ENCODE measurements around the gene CATSPERZ.
"Not testable (repeated sequence)": the region's sequence is repeated elsewhere in the genome, so short reads cannot be mapped to it uniquely, and the experiment has no call there.

Gene CATSPERZ

GRCh38 chr11:64304316-64305072 lies 4.3 kb downstream of the CATSPERZ start:
- DNase-seq (ENCODE audit: low read depth), result peak; percentile 84

- peak; percentile 95 for DNase-seq (ENCODE audit: low read depth)
These were observed 5.0 kb downstream of the CATSPERZ start, which contains the start of gene ESRRA for GRCh38 chr11:64305075-64305690. Gene ESRRA, plus strand, starts transcription at chr11:64305524. Its CDS starts 1,656 bp downstream, at chr11:64307180.

GRCh38 chr11:64305691-64306562 lies 5.8 kb downstream of the CATSPERZ start:
- peak; percentile 27 for DNase-seq (ENCODE audit: low read depth)

- DNase-seq (ENCODE audit: low read depth), result no peak
These were observed 6.4 kb downstream of the CATSPERZ start for GRCh38 chr11:64306563-64306875.

- DNase-seq (ENCODE audit: low read depth), result peak; percentile 16
These were observed 6.9 kb downstream of the CATSPERZ start for GRCh38 chr11:64306876-64307622.

GRCh38 chr11:64307795-64308194 lies 7.6 kb downstream of the CATSPERZ start:
- DNase-seq (ENCODE audit: low read depth), result not testable (repeated sequence)

- DNase-seq (ENCODE audit: low read depth), result no peak
These were observed 12.8 kb downstream of the CATSPERZ start for GRCh38 chr11:64312947-64313346.

- DNase-seq (ENCODE audit: low read depth), result no peak
These were observed 13.5 kb downstream of the CATSPERZ start for GRCh38 chr11:64313491-64314145.

GRCh38 chr11:64314146-64314804 lies 14.1 kb downstream of the CATSPERZ start:
- no peak for DNase-seq (ENCODE audit: low read depth)

- no peak for DNase-seq (ENCODE audit: low read depth)
These were observed 14.8 kb downstream of the CATSPERZ start for GRCh38 chr11:64314805-64315561.

- not testable (repeated sequence) for DNase-seq (ENCODE audit: low read depth)
These were observed 15.7 kb downstream of the CATSPERZ start for GRCh38 chr11:64315667-64316526.

- DNase-seq (ENCODE audit: low read depth), result no peak
These were observed 16.6 kb downstream of the CATSPERZ start for GRCh38 chr11:64316672-64317324.

GRCh38 chr11:64317325-64317960 lies 17.3 kb downstream of the CATSPERZ start, which contains the start of gene TRMT112:
Gene TRMT112, minus strand, starts transcription at chr11:64317559. Its CDS starts 33 bp downstream, at chr11:64317526.
- peak; percentile 93 for DNase-seq (ENCODE audit: low read depth)

GRCh38 chr11:64317961-64318765 lies 18.0 kb downstream of the CATSPERZ start, which contains the start of gene PRDX5:
Gene PRDX5, plus strand, starts transcription at chr11:64318121. Its CDS starts 95 bp downstream, at chr11:64318216.
- peak; percentile 95 for DNase-seq (ENCODE audit: low read depth)

- no peak for DNase-seq (ENCODE audit: low read depth)
These were observed 18.9 kb downstream of the CATSPERZ start for GRCh38 chr11:64318766-64319761.

GRCh38 chr11:64320556-64320955 lies 20.4 kb downstream of the CATSPERZ start:
- no peak for DNase-seq (ENCODE audit: low read depth)

Data from fibroblast of the conjunctiva (primary cell).